NCI-H2227 (cell line): ENCODE measurements around the gene NGDN.
A peak's percentile ranks its signal among the peaks of the same experiment; 100 is the strongest.
"Not testable (repeated sequence)": the region's sequence is repeated elsewhere in the genome, so short reads cannot be mapped to it uniquely, and the experiment has no call there.

Experiments used
- DNase-seq: peaks from one replicate; lab custom pipeline; 2025; ENCODE audit not compliant: unreplicated experiment; lab: John Stamatoyannopoulos, UW

NGDN gene

GRCh38 chr14:23469127-23469905 lies at the start of gene NGDN:
TSS of gene NGDN (plus strand) at chr14:23469703. CDS start at chr14:23469716, 13 bp downstream.
- DNase-seq: peak; percentile 99

- DNase-seq: no peak
Measured at GRCh38 chr14:23421594-23421993, 47.9 kb upstream of the NGDN start.

- DNase-seq: no peak
Measured at GRCh38 chr14:23423657-23424056, 45.8 kb upstream of the NGDN start.

GRCh38 chr14:23425169-23425568 lies 44.3 kb upstream of the NGDN start:
- DNase-seq: no peak

- not testable (repeated sequence) for DNase-seq
Measured at GRCh38 chr14:23425798-23426197, 43.7 kb upstream of the NGDN start.

- DNase-seq: no peak
Measured at GRCh38 chr14:23428686-23429495, 40.6 kb upstream of the NGDN start.

- DNase-seq: no peak
Measured at GRCh38 chr14:23430016-23430722, 39.3 kb upstream of the NGDN start.

- peak; percentile 65 for DNase-seq
Measured at GRCh38 chr14:23430723-23431085, 38.8 kb upstream of the NGDN start.

GRCh38 chr14:23431486-23431885 lies 38.0 kb upstream of the NGDN start:
- DNase-seq: no peak

- DNase-seq: no peak
Measured at GRCh38 chr14:23432102-23432925, 37.2 kb upstream of the NGDN start.

GRCh38 chr14:23432946-23433345 lies 36.6 kb upstream of the NGDN start:
- no peak for DNase-seq

- no peak for DNase-seq
Measured at GRCh38 chr14:23433457-23433856, 36.0 kb upstream of the NGDN start.

GRCh38 chr14:23434488-23435222 lies 34.8 kb upstream of the NGDN start:
- DNase-seq: no peak

GRCh38 chr14:23435543-23436326 lies 33.8 kb upstream of the NGDN start, which contains the start of gene MYH7:
TSS of gene MYH7 (minus strand) at chr14:23435660. CDS start at chr14:23433732, 1,928 bp downstream.
- DNase-seq: no peak

- DNase-seq: peak; percentile 21
Measured at GRCh38 chr14:23436327-23437132, 33.0 kb upstream of the NGDN start.

GRCh38 chr14:23437133-23438100 lies 32.1 kb upstream of the NGDN start:
- DNase-seq: no peak
